Measurements from ENCODE around the gene MFSD2B. TPM values are rescaled to one million over a fixed set of nuclear protein-coding genes. Genes with fewer than 3 reads are reported as not detected.

MFSD2B gene
- total RNA-seq, 1 donor from 2014 or later = 0.09 TPM

DNA sequence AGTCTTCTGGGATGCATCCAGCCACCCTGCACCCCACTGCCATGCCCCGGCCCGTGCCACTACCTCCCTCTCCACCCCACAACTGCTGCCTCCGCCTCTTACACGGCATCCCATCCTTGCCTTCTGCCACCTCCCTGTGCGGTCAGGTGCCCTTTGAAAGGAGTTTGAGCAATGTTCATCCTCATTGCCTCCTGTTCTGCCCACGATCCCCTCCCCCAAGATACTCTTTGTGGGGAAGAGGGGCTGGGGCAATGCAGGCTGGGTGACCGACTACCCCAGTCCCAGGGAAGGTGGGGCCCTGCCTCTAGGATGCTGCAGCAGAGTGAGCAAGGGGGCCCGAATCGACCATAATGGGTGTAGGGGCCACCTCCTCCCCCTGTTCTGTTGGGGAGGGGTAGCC is 8.4 kb downstream of the MFSD2B start:
- intact Hi-C loops (cut with micrococcal nuclease) = no loop called here

DNA sequence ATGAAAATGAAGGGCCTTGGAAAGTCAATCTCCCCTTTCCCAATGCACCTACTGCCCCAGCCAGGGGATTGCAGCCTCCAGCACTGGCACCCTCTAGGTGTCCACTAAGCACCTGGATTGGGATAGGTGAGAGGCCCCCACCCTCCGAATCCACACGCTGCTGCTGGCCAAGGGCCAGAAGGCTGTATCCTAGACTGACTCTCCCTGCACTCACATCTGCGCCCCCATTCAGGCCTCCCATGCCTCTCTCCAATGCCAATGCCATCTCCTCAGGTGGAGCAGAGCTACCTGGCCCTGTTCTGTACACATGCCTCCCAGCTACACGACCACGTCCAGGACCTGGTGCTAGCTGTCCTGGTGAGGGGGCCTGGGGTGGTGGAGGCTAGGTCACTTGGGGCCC is 9.8 kb downstream of the MFSD2B start:
- intact Hi-C loops (cut with micrococcal nuclease) = no loop called here

DNA sequence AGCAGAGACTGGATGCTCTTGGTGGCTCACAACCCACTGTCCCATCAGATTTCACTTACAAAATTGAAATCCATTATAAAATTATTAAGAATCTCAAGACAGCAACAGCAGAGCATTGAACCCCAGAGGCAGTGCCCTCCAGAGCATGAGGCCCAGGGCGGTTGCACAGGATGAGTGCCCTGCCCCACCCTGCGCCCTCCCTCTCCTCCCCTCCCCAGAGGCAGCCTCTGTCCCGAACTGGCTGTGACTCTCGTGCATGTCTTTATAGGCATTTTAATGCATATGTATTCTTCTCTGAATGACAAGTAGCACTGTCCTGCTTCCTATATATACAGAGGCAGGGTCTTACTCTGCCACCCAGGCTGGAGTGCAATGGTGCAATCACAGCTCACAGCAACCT is 10.4 kb downstream of the MFSD2B start:
- intact Hi-C loops (cut with micrococcal nuclease) = no loop called here

DNA sequence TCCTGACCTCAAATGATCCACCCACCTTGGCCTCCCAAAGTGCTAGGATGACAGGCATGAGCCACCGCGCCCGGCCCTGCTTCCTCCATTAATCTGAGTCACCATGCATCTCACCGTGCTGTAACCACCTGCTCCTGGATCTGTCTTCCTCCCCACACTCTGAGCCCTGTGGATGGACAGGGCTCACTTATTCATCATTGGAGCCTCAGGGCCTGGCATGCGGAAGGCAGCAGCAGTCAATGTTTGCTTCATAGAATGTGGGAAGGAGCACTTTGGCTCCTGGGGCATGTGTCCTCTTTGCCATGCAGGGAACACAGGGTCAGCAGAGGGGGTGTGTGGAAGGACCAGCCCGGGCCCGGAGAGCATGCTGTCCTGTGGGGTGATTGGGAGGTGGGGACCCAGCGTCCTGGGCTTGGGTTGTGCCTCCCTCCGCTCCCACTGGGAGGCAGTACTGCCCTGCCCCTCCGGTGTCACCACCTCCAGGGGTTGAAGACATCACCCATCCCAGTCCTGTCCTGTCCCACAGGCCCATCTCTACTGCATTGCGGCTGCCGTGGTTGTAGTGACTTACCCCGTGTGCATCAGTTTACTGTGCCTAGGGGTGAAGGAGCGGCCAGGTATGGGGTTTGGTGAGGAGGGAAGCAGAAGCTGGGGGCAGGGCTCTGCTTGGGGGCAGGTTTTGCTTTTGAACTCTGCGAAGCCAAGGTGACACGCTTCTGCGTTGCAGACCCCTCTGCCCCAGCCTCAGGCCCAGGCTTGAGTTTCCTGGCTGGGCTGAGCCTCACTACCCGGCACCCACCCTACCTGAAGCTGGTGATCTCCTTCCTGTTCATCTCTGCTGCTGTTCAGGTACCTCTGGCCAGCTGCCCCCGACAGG is 11.5 kb downstream of the MFSD2B start:
- intact Hi-C loops (cut with micrococcal nuclease) = no loop called here

DNA sequence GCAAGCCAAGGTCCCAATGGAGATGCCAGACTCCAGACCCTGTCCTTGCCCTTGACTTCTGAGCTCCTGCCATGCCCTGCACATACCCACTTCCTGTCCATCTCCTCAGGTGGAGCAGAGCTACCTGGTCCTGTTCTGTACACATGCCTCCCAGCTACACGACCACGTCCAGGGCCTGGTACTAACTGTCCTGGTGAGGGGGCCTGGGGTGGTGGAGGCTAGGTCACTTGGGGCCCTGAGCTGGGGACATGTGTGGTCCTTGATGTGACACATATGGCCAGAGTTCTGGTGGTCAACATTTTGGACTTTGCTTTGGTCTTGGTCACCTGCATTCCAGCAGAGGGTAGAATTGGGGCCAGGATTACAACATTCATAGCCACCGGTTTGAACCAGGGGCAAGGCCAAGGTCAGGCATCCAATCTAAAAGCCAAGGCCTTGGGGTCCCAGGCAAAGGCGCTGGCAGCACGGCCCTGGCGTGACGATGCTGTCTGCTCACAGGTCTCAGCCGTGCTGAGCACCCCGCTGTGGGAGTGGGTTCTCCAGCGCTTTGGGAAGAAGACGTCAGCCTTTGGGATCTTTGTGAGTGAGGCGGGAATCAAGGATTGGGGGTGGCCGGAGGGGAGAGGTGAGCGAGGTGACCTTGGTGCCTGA is 12.6 kb downstream of the MFSD2B start:
- intact Hi-C loops (cut with micrococcal nuclease) = no loop called here

DNA sequence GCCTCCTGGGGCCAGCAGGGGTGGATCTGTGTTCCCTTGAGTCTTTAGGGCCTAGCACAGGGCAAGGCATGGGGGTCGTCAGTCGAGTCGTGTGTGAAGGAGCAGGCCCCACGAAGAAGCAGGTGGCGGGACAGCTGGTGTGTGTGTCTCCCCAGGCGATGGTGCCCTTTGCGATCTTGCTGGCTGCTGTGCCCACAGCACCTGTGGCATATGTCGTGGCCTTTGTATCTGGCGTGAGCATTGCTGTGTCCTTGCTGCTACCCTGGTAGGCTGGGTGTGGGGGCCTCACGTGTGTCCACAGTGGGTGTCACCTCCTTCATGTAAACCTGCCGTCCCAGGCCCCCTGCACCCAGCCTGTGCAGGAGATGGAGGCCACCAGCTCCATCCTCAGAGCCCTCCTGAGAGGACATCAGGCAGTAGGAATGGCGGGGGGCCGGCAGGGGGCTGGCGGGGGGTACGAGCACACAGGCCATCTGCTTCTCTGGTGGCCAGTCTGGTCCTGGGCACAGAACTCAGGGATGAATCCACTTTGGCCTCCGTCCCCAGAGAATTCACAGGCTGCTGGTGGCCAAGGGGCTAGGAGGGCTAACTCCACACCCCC is 13.2 kb downstream of the MFSD2B start:
- intact Hi-C loops (cut with micrococcal nuclease) = no loop called here

DNA sequence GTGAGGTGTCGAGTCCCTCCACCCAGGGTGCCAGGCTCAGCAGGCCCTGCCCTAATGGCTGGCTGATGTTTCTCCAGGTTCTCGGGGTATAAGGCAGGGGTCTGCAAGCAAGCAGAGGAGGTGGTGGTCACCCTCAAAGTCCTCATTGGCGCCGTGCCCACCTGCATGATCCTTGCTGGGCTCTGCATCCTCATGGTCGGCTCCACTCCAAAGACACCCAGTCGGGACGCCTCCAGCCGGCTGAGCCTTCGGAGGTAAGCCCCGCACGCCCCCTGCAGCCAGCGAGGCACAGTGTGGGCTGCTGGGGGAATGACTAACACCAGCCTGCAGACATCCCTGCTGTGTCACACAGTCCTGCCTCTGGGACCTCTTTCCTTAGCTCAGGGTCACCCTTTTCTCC is 14.1 kb downstream of the MFSD2B start:
- intact Hi-C loops (cut with micrococcal nuclease) = no loop called here

DNA sequence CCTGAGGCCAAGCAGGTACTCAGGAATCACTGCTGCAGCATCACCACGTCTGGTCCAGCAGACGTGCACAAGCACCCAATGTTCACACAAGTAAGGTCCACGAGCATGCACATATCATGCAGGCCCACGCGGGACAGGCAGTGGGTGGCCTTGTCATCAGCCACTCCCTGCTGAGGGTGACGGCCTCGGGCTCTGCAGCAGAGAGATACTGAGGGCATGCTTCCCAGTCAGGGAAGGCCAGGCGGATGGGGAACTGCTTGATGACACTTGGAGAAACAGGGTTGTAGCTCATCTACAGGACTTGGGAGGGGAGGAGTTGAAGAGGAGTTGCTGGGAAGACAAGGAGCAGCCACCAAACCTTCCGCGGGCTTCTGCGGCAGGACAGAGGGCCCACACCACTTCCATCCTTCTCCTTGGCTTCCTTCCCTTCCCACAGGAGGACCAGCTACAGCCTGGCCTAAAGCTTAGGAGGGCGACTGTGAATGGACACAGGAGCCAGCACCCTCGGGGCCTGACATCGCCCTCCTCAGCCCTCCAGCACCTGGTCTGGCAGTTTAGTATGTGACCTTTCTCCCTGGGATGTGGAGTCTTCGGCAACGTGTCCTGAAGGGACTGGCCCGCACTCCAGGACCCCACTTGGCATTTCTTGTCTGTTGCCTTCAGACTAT is 15.2 kb downstream of the MFSD2B start:
- intact Hi-C loops (cut with micrococcal nuclease) = no loop called here

DNA sequence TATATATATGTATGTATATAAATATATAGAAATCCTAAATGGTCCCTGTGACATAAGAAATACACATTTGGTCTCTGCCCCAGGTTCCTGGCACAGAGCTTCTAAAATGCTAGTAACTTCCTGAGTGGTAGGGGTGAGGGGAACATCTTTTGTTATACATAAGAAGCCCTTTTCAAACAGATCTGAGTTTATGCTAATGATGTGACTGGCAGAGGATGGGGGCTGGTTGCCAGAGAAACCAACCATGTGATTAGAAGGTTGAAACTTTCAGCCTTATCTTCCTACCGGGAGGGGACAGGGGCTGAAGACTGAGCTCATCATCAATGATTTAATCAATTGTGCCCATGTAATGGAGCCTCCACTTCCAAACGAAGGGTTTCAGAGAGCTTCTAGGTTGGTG is 16.3 kb downstream of the MFSD2B start:
- intact Hi-C loops (cut with micrococcal nuclease) = no loop called here

DNA sequence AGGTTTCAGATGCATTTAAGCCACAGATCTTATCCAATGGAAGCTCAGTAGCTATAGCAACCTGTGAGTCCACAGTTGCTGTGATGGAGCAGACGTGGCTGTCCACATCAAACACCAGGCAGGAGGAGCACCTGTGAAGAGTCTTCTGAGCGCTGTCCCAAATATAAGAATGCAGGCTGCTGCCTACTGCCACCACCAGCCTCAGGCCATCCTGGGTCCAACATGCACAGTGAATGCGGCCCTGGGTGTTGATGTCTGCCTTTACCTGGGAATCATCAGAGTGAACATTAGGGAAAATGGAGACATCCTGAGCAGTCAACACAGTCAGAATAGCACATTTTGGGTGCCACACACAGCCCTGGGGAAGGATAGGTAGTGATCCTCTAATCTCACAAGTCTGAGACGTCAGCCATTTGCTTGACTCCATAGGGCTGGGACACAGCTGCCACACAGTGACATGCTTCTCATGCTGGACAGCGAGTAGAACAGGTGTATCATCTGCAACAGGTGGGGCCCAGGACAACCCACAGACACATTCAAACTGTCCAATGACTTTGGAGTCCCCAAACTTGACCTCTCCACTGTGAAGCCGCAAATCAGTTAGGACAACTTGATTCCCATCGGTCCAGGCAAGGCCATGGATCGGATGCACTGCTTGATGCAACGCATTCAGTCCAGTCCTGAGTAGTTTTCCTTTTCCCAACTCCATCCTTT is 29.1 kb downstream of the MFSD2B start:
- intact Hi-C loops (cut with micrococcal nuclease) = no loop called here

DNA sequence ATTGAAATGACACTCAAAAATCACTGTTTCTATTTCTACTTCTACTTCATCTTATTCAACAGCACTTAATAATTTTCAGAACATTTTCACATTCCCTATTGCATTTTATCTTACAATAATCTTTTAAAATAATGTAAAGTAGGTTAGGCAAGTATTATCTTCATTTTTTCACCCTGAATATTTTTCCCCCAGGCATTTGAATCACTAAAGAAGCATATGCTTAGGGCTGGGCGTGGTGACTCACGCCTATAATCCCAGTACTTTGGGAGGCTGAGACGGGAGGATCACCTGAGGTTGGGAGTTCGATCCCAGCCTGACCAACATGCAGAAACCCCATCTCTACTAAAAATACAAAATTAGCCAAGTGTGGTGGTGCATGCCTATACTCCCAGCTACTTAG is 30.6 kb downstream of the MFSD2B start:
- intact Hi-C loops (cut with micrococcal nuclease) = loop anchor here (10.0 kb wide), 1 partner anchor 754 kb away; the partner anchor contains the start of genes CENPO and PTRHD1

DNA sequence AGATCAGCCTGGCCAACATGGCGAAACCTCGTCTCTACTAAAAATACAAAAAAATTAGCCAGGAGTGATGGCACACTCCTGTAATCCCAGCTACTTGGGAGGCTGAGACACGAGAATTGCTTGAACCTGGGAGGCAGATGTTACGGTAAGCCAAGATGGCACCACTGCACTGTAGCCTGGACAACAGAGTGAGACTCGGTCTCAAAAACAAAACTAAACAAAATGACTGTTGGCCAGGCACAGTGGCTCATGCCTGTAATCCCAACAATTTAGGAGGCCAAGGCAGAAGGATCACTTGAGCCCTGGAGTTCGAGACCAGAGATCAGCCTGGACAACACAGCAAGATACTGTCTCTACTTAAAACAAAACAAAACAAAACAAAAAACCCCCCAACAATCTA is 33.2 kb downstream of the MFSD2B start:
- intact Hi-C loops (cut with micrococcal nuclease) = loop anchor here (10.0 kb wide), 1 partner anchor 752 kb away; the partner anchor contains the start of genes CENPO and PTRHD1

DNA sequence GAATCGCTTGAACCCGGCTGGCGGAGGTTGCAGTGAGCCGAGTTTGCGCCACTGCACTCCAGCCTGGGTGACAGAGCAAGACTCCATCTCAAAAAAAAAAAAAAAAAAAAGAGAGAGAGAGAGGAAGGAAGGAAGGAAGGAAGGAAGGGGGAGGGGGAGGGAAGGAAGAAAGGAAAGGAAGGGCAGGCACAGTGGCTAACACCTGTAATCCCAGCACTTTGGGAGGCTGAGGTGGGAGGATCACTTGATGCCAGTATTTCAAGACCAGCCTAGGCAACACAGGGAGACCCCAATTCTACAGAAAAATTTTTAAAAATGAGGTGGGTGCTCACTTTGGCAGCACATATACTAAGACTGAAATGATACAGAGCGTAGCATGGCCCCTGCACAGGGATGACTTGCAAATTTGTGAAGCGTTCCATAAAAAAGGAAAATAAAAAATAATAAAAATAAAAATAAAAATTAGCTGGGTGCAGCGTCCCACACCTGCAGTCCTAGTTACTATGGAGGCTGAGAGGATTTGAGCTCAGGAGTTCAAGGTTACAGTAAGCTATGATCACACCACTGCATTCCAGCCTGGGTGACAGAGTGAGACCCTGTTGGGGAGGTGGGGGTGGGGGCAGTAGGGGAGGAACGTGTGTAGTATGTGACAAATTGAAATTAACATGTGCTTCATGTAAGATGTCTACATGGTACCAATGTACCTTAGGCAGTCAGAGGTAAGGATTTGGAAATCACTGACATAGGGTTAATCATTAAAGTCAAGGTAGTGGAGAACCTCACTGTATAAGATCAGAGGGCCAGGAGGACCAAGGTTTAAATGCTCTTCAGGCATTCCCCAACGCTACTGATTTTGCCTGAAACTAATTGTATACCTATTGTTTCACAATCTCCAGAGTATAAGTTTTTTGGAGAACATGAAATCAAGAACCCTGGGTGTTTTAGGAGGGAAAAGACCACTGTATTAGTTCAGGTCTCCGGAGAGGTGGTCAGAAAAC is 35.9 kb downstream of the MFSD2B start:
- intact Hi-C loops (cut with micrococcal nuclease) = loop anchor here (2.0 to 10.0 kb wide), 2 partner anchors 39 to 749 kb away; partner anchors contain the start of genes CENPO, PTRHD1 and TP53I3

DNA sequence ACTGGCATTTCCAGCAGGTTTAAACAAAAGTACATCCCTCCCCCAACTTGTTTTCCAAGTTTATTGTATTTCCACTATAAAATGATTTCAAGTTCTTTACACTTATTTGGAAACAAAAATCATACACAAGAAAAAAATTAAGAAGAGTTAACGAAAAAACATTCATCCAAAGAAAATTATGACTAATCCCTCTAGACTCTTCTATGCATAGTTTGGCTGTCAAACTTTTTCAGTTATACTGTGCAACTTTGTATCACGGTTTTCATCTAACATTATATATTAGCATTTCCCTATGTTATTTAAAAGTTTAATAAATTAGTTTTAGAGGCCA is 36.7 kb downstream of the MFSD2B start:
- intact Hi-C loops (cut with micrococcal nuclease) = loop anchor here (2.0 to 10.0 kb wide), 2 partner anchors 38 to 748 kb away; partner anchors contain the start of genes CENPO, PTRHD1 and TP53I3

DNA sequence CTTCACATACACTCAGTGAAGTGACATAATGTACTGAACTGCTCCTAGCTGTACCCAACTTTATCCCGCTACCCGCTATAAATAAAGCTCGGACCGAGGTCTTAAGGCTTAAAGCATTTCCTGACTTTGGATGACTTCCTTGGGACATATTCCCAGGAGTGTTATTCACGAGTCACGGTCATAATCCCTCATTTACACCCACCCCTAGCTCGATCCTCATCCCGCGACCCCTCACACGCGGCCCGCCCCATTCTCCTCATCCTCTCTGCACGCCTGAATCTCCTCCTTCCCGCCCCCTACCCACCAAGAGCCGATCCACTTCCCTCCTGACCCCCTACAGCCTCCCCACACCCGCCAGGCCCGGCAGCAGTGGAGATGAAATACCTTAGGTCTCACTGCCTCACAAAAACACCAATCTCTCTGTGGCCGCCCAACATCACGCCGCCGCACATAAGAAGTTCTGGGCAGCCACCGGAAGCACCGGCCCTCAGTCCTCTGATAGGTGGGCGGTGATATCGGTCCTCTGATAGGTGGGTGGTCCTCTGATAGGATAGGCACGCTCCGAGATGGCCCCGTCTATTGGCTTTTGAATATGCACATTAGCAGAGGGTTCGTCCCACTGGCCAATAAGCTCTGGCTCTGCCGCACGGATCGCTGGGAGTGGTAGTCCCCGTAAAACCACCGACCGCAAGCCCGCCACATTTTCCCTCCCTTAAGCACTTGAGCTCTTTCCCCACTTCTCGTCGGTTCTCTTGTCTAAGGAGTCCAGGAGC is 37.2 kb downstream of the MFSD2B start, which contains the start of gene WDCP:
Gene WDCP (minus strand): TSS at position 462 of the 773 bp plus-strand sequence. CDS start 7,897 bp downstream, outside the sequence.
- intact Hi-C loops (cut with micrococcal nuclease) = loop anchor here (1.0 to 10.0 kb wide), 5 partner anchors 29 to 748 kb away; partner anchors contain the start of genes CENPO, PTRHD1, SF3B6 and TP53I3

DNA sequence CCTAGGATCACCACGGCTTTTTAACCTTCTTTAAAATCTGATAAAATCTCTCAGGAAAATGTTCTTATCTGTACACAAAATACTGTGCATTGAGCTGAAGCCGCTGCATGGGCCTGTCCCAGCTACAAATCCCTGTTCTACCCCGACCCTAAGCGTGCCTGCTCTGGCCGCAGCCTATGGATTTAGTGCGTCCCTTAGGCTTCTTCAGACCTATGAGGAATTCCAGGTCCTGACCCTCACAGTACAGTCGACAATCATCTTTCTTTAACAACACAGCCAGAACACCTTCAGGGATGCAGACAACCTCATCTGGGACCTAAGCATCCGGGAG is 37.8 kb downstream of the MFSD2B start:
- intact Hi-C loops (cut with micrococcal nuclease) = loop anchor here (1.0 to 10.0 kb wide), 5 partner anchors 29 to 747 kb away; partner anchors contain the start of genes CENPO, PTRHD1, SF3B6 and TP53I3

DNA sequence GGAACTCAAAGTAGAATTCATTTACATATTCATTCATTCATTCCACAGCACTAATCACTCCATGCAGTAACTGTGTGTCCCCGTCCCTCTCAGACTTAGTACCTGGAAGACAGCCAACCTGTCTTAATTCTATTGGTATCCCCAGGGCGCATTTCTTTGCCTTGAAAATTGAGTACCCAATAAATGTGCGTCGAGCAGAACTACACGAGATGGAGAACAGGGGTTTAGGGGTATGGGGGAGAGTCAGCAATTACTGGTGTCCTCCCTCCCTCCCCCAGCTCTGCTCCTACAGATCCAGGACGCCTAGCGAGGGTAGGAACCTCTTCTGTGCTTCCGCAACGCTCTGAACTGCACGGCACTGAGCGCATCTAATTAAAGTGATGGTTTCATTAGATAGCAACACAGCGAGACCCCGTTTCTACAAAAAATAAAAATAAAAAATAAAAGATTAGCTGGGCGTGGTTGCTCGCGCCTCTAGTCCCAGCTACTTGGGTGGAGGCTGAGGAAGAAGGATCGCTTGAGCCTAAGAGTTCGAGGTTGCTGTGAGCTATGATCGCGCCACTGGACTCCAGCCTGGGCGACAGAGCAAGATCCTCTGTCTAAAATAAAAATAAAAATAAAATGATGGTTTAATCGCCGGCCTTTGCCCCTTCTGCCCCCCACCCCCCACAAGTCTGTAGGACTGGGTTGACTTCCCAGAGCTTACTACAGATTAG is 39.0 kb downstream of the MFSD2B start:
- intact Hi-C loops (cut with micrococcal nuclease) = loop anchor here (10.0 kb wide), 1 partner anchor 746 kb away; the partner anchor contains the start of genes CENPO and PTRHD1
